ENCODE measurements around the gene BAIAP2.

- TF ChIP-seq, protein P1, sequence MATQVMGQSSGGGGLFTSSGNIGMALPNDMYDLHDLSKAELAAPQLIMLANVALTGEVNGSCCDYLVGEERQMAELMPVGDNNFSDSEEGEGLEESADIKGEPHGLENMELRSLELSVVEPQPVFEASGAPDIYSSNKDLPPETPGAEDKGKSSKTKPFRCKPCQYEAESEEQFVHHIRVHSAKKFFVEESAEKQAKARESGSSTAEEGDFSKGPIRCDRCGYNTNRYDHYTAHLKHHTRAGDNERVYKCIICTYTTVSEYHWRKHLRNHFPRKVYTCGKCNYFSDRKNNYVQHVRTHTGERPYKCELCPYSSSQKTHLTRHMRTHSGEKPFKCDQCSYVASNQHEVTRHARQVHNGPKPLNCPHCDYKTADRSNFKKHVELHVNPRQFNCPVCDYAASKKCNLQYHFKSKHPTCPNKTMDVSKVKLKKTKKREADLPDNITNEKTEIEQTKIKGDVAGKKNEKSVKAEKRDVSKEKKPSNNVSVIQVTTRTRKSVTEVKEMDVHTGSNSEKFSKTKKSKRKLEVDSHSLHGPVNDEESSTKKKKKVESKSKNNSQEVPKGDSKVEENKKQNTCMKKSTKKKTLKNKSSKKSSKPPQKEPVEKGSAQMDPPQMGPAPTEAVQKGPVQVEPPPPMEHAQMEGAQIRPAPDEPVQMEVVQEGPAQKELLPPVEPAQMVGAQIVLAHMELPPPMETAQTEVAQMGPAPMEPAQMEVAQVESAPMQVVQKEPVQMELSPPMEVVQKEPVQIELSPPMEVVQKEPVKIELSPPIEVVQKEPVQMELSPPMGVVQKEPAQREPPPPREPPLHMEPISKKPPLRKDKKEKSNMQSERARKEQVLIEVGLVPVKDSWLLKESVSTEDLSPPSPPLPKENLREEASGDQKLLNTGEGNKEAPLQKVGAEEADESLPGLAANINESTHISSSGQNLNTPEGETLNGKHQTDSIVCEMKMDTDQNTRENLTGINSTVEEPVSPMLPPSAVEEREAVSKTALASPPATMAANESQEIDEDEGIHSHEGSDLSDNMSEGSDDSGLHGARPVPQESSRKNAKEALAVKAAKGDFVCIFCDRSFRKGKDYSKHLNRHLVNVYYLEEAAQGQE (IDR thresholded peaks at IDR 0.05; ENCODE audit: low read depth, low read length), result no peak
- TF ChIP-seq POLR2A (IDR thresholded peaks at IDR 0.05; ENCODE audit: low read depth, low read length) (no peak), CTCF (IDR thresholded peaks at IDR 0.05 in 2 of 3, conservative IDR thresholded peaks at IDR 0.05 in 1 of 3; ENCODE audit: control insufficient read depth in 2 of 3, extremely low read depth in 1 of 3, insufficient read depth in 1 of 3, low read depth in 3 of 3, low read length in 3 of 3) (no peak), MTA2 (IDR thresholded peaks at IDR 0.05; ENCODE audit: low read depth) (no peak), MYB (IDR thresholded peaks at IDR 0.05; ENCODE audit: borderline replicate concordance, low read depth, low read length) (no peak), BCL3 (IDR thresholded peaks at IDR 0.05; ENCODE audit: borderline replicate concordance, insufficient read depth, low read depth, low read length, poor library complexity, severe bottlenecking) (no peak), KDM1A (IDR thresholded peaks at IDR 0.05; ENCODE audit: borderline replicate concordance) (no peak)
- TF ChIP-seq, protein P2, sequence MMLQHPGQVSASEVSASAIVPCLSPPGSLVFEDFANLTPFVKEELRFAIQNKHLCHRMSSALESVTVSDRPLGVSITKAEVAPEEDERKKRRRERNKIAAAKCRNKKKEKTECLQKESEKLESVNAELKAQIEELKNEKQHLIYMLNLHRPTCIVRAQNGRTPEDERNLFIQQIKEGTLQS (IDR thresholded peaks at IDR 0.05; ENCODE audit: borderline replicate concordance, extremely low read depth, low read depth, low read length), result no peak
These were observed 58.9 kb downstream of the BAIAP2 start for GRCh38 chr17:81093619-81094508.
